SIG-M5 (cell line): ENCODE results near the gene FASN.
"Not testable (repeated sequence)": the region's sequence is repeated elsewhere in the genome, so short reads cannot be mapped to it uniquely, and the experiment has no call there.

Experiments used
- DNase-seq: peaks from one replicate; lab custom pipeline; 2025; lab: John Stamatoyannopoulos, UW

The FASN gene

GRCh38 chr17:82098169-82098938 lies at the start of gene FASN:
Gene FASN (minus strand): TSS chr17:82098236. CDS start chr17:82096445, 1,791 bp downstream.
- DNase-seq, result peak; percentile 53

- no peak for DNase-seq
Observed at GRCh38 chr17:82146663-82147654, 48.9 kb upstream of the FASN start.

GRCh38 chr17:82145550-82146155 lies 47.6 kb upstream of the FASN start:
- no peak for DNase-seq

- no peak for DNase-seq
Observed at GRCh38 chr17:82143333-82143732, 45.3 kb upstream of the FASN start.

GRCh38 chr17:82139961-82140360 lies 41.9 kb upstream of the FASN start:
- DNase-seq, result not testable (repeated sequence)

DNA sequence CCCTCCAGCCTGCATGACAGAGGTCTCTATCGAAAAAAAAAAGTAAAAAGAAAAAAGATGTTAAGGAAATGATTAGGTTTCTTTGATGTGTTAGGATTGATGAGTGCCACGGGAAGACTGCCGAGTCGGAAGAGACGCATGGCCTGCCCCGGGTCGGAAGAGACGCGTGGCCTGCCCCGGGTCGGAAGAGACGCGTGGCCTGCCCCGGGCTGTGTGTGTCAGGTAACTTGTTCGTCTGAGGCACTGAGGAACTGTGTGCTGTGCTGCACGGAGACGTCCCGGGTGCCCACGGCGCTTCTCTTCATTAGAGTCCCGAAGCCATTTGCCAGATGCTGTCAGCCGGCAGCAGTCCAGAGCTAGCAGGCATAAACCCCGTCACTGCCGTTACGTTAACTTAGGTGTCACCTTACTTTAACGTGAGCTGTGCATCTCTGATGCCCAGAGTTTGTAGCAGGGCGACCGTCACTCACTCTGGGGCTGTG lies 40.5 kb upstream of the FASN start:
- no peak for DNase-seq

- DNase-seq, result no peak
Observed at GRCh38 chr17:82134101-82134500, 36.1 kb upstream of the FASN start.

DNA sequence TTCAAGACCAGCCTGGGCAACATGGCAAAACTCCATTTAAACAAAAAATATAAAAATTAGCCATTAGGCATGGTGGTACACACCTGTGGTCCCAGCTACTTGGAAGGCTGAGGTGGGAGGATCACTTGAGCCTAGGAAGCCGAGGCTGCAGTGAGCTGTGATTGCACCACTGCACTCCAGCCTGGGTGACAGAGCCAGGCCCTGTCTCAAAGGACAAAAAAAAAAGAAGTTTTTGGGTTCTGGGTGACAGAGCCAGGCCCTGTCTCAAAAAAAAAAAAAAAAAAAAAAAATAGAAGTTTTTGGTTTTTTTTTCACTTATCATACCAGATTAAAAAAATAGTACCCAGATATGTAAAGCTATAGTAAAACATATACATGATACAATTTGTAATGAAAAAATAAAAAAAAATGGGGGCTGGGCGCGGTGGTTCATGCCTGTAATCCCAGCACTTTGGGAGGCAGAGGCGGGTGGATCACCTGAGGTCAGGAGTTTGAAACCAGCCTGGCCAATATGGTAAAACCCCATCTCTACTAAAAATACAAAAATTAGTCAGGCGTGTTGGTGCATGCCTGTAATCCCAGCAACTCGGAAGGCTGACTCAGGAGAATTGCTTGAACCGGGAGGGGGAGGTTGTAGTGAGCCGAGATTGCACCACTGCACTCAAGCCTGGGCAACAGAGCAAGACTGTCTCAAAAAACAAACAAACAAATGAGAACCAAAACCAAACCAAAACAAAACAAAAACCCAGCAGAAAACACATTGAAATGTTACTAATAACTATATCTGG lies 35.3 kb upstream of the FASN start:
- not testable (repeated sequence) for DNase-seq

GRCh38 chr17:82129095-82129494 lies 31.1 kb upstream of the FASN start:
- DNase-seq, result no peak

- no peak for DNase-seq
Observed at GRCh38 chr17:82128287-82128686, 30.3 kb upstream of the FASN start.

DNA sequence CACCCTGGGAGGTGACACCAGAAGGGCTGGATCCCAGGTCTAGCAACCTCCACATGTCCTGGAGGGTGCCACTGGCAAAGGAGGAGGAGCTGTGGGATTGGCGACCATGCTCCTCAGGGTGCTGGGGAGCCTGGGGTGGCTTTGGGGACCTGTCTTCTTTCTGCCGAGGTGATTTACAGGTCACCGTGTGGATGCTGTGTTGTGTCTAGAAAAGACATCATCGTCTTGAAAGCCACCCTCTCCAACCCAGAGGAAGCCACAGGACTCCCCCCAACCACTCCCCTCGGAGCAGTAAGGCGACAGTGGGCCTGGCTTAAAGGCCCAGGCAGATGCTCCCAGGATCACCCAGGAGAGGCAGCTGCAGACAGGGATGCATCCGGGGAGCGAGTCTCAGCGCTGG lies 29.7 kb upstream of the FASN start:
- no peak for DNase-seq

DNA sequence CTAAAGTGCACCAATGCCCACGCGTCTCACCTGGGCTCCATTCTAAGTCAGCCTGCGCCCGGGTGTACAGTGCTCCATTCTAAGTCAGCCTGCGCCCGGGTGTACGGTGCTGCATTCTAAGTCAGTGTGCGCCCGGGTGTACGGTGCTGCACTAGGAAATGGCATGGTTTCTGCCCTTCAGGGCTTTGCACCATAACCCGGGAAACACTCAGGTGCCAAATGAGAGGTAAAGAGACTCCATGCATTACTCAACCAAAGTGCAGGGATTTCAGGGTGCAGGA lies 29.2 kb upstream of the FASN start:
- no peak for DNase-seq

GRCh38 chr17:82126556-82127314 lies 28.7 kb upstream of the FASN start:
- DNase-seq, result no peak

- no peak for DNase-seq
Observed at GRCh38 chr17:82124101-82124500, 26.1 kb upstream of the FASN start.

- no peak for DNase-seq
Observed at GRCh38 chr17:82121660-82122629, 23.9 kb upstream of the FASN start.

- no peak for DNase-seq
Observed at GRCh38 chr17:82121246-82121645, 23.2 kb upstream of the FASN start.

DNA sequence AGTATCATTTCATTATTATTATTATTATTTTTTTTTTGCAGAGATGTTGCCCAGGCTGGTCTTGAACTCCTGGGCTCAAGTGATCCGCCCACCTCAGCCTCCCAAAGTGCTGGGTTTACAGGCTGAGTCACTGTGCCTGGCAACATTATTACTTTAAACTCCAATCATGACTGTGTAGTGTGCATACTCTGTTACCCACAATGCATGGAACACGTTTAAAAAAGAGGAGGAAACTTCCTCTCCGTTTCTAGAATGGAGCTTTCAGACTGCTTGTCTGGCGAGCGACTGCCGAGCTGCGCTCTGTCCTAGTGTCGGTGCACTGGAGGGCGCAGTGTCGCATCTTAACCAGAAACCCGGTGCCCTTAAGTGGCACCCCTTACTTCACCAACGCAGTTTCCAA lies 22.1 kb upstream of the FASN start:
- DNase-seq, result no peak

- no peak for DNase-seq
Observed at GRCh38 chr17:82118815-82119380, 20.9 kb upstream of the FASN start.

DNA sequence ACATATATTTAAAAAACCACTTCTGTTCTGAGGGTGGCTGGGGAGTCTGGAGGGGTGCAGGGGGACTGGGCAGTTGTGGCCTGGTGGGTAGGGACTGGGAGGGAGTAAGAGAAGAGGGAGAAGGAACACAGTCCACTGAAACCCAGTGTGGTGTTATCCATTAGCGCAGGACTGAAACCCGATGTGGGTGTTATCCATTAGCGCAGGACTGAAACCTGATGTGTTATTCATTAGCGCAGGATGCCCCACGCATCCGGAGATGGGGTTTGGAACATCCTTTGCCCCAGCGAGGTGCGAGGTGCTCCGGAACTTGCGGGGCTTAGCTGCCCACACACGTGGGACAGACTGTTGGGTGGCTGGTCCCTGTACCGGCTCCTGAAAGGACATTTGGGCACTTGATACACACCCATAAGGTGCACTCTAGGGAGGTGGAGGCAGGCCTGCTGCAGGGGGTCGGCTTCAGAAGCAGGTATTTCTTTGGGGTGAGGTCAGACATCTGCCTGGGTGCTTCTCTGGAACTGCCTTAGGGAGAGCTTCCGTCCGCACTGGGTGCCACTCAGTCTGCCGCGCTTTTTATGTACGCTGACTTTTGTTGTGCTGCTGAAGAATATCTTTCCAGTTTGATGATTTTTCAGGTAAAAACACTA lies 20.3 kb upstream of the FASN start:
- no peak for DNase-seq
